ENCODE measurements around the gene BIRC6. TPM values are rescaled to one million over a fixed set of nuclear protein-coding genes. Genes with fewer than 3 reads are reported as not detected.

BIRC6 gene
- polyA plus RNA-seq, 2 of the 4 experiments (the other 2 are of a cell fraction) = 21.0 to 111 TPM

- H3K4me2 ChIP-seq = no peak overlapping the region
- 90% methylated on average over 3 of the region's 3 CpGs for WGBS (ENCODE audit: missing lambda C conversion rate)
- DNase-seq (ENCODE audit: low read depth in 1 of 2, low spot score in 1 of 2) (no peak), ATAC-seq (no peak), FAIRE-seq (no peak)
- H3K4me1 ChIP-seq = no peaks in the 10 kb centered on the region
- no peak overlapping the region for H3K27ac ChIP-seq
- ChIA-PET CTCF (no interaction called here), POLR2A (no interaction called here)
- no peak overlapping the region for H3K4me3 ChIP-seq
- TF ChIP-seq JUN (IDR thresholded peaks at IDR 0.05) (no peak), CHD2 (IDR thresholded peaks at IDR 0.05; ENCODE audit: low read length, partially characterized antibody) (no peak), MAFK (IDR thresholded peaks at IDR 0.05; ENCODE audit: partially characterized antibody) (no peak), RCOR1 (IDR thresholded peaks at IDR 0.05; ENCODE audit: low read depth, low read length) (no peak), MAX (IDR thresholded peaks at IDR 0.05) (no peak), RNF2 (IDR thresholded peaks at IDR 0.05; ENCODE audit: borderline replicate concordance, low read depth) (no peak), E2F6 (IDR thresholded peaks at IDR 0.05; ENCODE audit: borderline replicate concordance, low read depth) (no peak), HES2 (IDR thresholded peaks at IDR 0.05) (no peak), POLR2AphosphoS2 (conservative IDR thresholded peaks at IDR 0.05; ENCODE audit: low read length) (no peak)
- no peaks in the 10 kb centered on the region for H3K9me3 ChIP-seq
Measured at GRCh38 chr2:32496662-32497061, 139.8 kb downstream of the BIRC6 start.

- POLR2A ChIA-PET = no interaction called here
- 91% methylated on average over 6 of the region's 6 CpGs for WGBS (ENCODE audit: missing lambda C conversion rate)
- H3K9me3 ChIP-seq = no peaks in the 10 kb centered on the region
- FAIRE-seq = no peak
- H3K27ac ChIP-seq = no peak overlapping the region
- CTCF ChIA-PET = interaction anchor here (1.1 to 1.3 kb wide), 2 partner anchors 12 to 27 kb away, joined by 3 read pairs; no protein-coding TSS in a partner anchor
- no peaks in the 10 kb centered on the region for H3K4me1 ChIP-seq
- no peak for TF ChIP-seq BCL3 (IDR thresholded peaks at IDR 0.05)
- TF ChIP-seq TFCP2L1 (CRISPR knock-in tag; IDR thresholded peaks at IDR 0.05) = no peak
- H3K4me3 ChIP-seq = no peak overlapping the region
- H3K4me2 ChIP-seq = no peak overlapping the region
- no peak for ATAC-seq
- DNase-seq (ENCODE audit: low read depth in 1 of 2, low spot score in 1 of 2) = no peak
Measured at GRCh38 chr2:32498306-32498705, 141.5 kb downstream of the BIRC6 start.

GRCh38 chr2:32502941-32503340, 146.1 kb downstream of the BIRC6 start:
- Histone ChIP-seq H3K4me2 (no peak overlapping the region), H3K4me3 (no peak overlapping the region), H3K27ac (no peak overlapping the region), H3K4me1 (no peaks in the 10 kb centered on the region), H3K9me3 (no peaks in the 10 kb centered on the region)
- POLR2A ChIA-PET = no interaction called here
- WGBS (ENCODE audit: missing lambda C conversion rate) = 90% methylated on average over 2 of the region's 2 CpGs
- TF ChIP-seq ZSCAN20 (CRISPR knock-in tag; IDR thresholded peaks at IDR 0.05) (no peak), HOXB13 (CRISPR knock-in tag; IDR thresholded peaks at IDR 0.05; ENCODE audit: low read depth) (no peak), CBX2 (IDR thresholded peaks at IDR 0.05; ENCODE audit: borderline replicate concordance, low read depth) (no peak), FOSB (CRISPR knock-in tag; IDR thresholded peaks at IDR 0.05) (no peak), MYC (IDR thresholded peaks at IDR 0.05; ENCODE audit: borderline replicate concordance, low read length) (no peak), SREBF2 (IDR thresholded peaks at IDR 0.05) (no peak), HMGXB4 (CRISPR knock-in tag; IDR thresholded peaks at IDR 0.05; ENCODE audit: borderline replicate concordance) (no peak), HES2 (IDR thresholded peaks at IDR 0.05) (no peak), HOXB5 (CRISPR knock-in tag; IDR thresholded peaks at IDR 0.05) (no peak), EHMT2 (IDR thresholded peaks at IDR 0.05; ENCODE audit: low read depth) (no peak), PHF8 (IDR thresholded peaks at IDR 0.05; ENCODE audit: borderline replicate concordance, low read depth) (no peak), SMC3 (IDR thresholded peaks at IDR 0.05) (no peak)
- FAIRE-seq (no peak), ATAC-seq (no peak), DNase-seq (ENCODE audit: low read depth in 1 of 2, low spot score in 1 of 2) (no peak)
- CTCF ChIA-PET = no interaction called here
